Central memory CD8-positive, alpha-beta T cell (primary cell): ENCODE data around the gene PIGW.

Experiments
- ATAC-seq: fragments of 150-1000 bp; cut with Tn5 transposase; replicated peaks from 2 replicates; pipeline ENCODE4 v1.10.0; 2022; ENCODE audit warnings: mild to moderate bottlenecking, moderate FRiP score, moderate number of reproducible peaks; ENCODE audit not compliant: poor library complexity, severe bottlenecking; ENCODE audit errors: extremely low read depth
- DNase-seq, 2 donors: peaks; one replicate each; pipeline ENCODE4 v3.0.0; 2021; ENCODE audit warnings: low spot score in 2 of 2
- H3K27ac Mint-ChIP-seq: one replicate; pipeline ENCODE4 v1.8.0; 2022; ENCODE audit warnings: low read depth, mild to moderate bottlenecking, moderate library complexity, mixed read lengths
- H3K27me3 Mint-ChIP-seq: one replicate; pipeline ENCODE4 v1.8.0; 2022; ENCODE audit warnings: mixed read lengths
- H3K36me3 Mint-ChIP-seq: one replicate; pipeline ENCODE4 v1.8.0; 2022; ENCODE audit warnings: mild to moderate bottlenecking, moderate library complexity, mixed read lengths; ENCODE audit not compliant: insufficient read depth
- H3K4me1 Mint-ChIP-seq: one replicate; pipeline ENCODE4 v1.8.0; 2022; ENCODE audit warnings: mixed read lengths
- H3K4me3 Mint-ChIP-seq: one replicate; pipeline ENCODE4 v1.8.0; 2022; ENCODE audit warnings: mild to moderate bottlenecking, moderate library complexity, mixed read lengths
- H3K9me3 Mint-ChIP-seq: one replicate; pipeline ENCODE4 v1.8.0; 2022; ENCODE audit warnings: mixed read lengths

Gene PIGW

GRCh38 chr17:36514856-36515255, 19.9 kb upstream of the PIGW start:
- no peak for ATAC-seq

GRCh38 chr17:36515837-36516236, 18.9 kb upstream of the PIGW start:
- Mint-ChIP-seq H3K9me3 (no peaks in the 10 kb centered on the region), H3K4me3 (no peak overlapping the region), H3K27ac (no peak overlapping the region), H3K4me1 (no peaks in the 10 kb centered on the region), H3K36me3 (peaks cover 16% of the 10 kb centered on the region), H3K27me3 (no peaks in the 10 kb centered on the region)
- no peak for ATAC-seq
- no peak for DNase-seq

More at GRCh38 chr17:36514856-36515255, 19.9 kb upstream of the PIGW start:
- H3K27me3 Mint-ChIP-seq, result no peaks in the 10 kb centered on the region
- no peaks in the 10 kb centered on the region for H3K9me3 Mint-ChIP-seq
- H3K4me3 Mint-ChIP-seq, result no peak overlapping the region
- no peak for DNase-seq
- H3K36me3 Mint-ChIP-seq, result peaks cover 13% of the 10 kb centered on the region
- H3K4me1 Mint-ChIP-seq, result no peaks in the 10 kb centered on the region
- H3K27ac Mint-ChIP-seq, result no peak overlapping the region

- DNase-seq, result no peak
- Mint-ChIP-seq H3K36me3 (peaks cover 28% of the 10 kb centered on the region), H3K27me3 (no peaks in the 10 kb centered on the region), H3K4me1 (peaks cover 20% of the 10 kb centered on the region), H3K27ac (no peak overlapping the region), H3K4me3 (no peak overlapping the region), H3K9me3 (no peaks in the 10 kb centered on the region)
- ATAC-seq, result no peak
Observed at GRCh38 chr17:36523113-36523512, 11.7 kb upstream of the PIGW start.

- H3K27me3 Mint-ChIP-seq, result no peaks in the 10 kb centered on the region
- H3K36me3 Mint-ChIP-seq, result peaks cover 26% of the 10 kb centered on the region
- no peaks in the 10 kb centered on the region for H3K9me3 Mint-ChIP-seq
- ATAC-seq, result no peak
- peaks cover 20% of the 10 kb centered on the region for H3K4me1 Mint-ChIP-seq
- H3K4me3 Mint-ChIP-seq, result no peak overlapping the region
- DNase-seq, result no peak
- H3K27ac Mint-ChIP-seq, result no peak overlapping the region
Observed at GRCh38 chr17:36524428-36524876, 10.3 kb upstream of the PIGW start.

- Mint-ChIP-seq H3K9me3 (no peaks in the 10 kb centered on the region), H3K4me1 (peaks cover 20% of the 10 kb centered on the region), H3K27me3 (no peaks in the 10 kb centered on the region), H3K36me3 (peaks cover 23% of the 10 kb centered on the region), H3K4me3 (no peak overlapping the region), H3K27ac (no peak overlapping the region)
- ATAC-seq (no peak), DNase-seq (no peak)
Observed at GRCh38 chr17:36525113-36525512, 9.7 kb upstream of the PIGW start.

- Mint-ChIP-seq H3K4me1 (peaks cover 20% of the 10 kb centered on the region), H3K36me3 (peaks cover 20% of the 10 kb centered on the region), H3K27me3 (no peaks in the 10 kb centered on the region), H3K27ac (no peak overlapping the region), H3K9me3 (no peaks in the 10 kb centered on the region), H3K4me3 (no peak overlapping the region)
- DNase-seq, result peak in 1 of 2 donors; percentile 8
- ATAC-seq, result no peak
Observed at GRCh38 chr17:36525888-36526287, 8.9 kb upstream of the PIGW start.

GRCh38 chr17:36527621-36528250, 7.1 kb upstream of the PIGW start:
- ATAC-seq (no peak), DNase-seq (no peak)
- Mint-ChIP-seq H3K27me3 (no peaks in the 10 kb centered on the region), H3K4me1 (peaks cover 24% of the 10 kb centered on the region), H3K9me3 (no peaks in the 10 kb centered on the region), H3K36me3 (peaks cover 13% of the 10 kb centered on the region), H3K27ac (no peak overlapping the region), H3K4me3 (no peak overlapping the region)

GRCh38 chr17:36529121-36529520, 5.7 kb upstream of the PIGW start:
- ATAC-seq, result no peak
- no peaks in the 10 kb centered on the region for H3K9me3 Mint-ChIP-seq
- H3K4me1 Mint-ChIP-seq, result peaks cover 27% of the 10 kb centered on the region
- H3K36me3 Mint-ChIP-seq, result peaks cover 15% of the 10 kb centered on the region
- no peak for DNase-seq
- no peaks in the 10 kb centered on the region for H3K27me3 Mint-ChIP-seq
- H3K4me3 Mint-ChIP-seq, result no peak overlapping the region
- no peak overlapping the region for H3K27ac Mint-ChIP-seq

- H3K4me1 Mint-ChIP-seq, result peaks cover 26% of the 10 kb centered on the region
- H3K27ac Mint-ChIP-seq, result no peak overlapping the region
- DNase-seq (no peak), ATAC-seq (no peak)
- H3K27me3 Mint-ChIP-seq, result no peaks in the 10 kb centered on the region
- H3K36me3 Mint-ChIP-seq, result peaks cover 22% of the 10 kb centered on the region
- H3K9me3 Mint-ChIP-seq, result no peaks in the 10 kb centered on the region
- H3K4me3 Mint-ChIP-seq, result no peak overlapping the region
Observed at GRCh38 chr17:36532435-36532975, 2.3 kb upstream of the PIGW start.

- H3K4me3 Mint-ChIP-seq, result peak overlapping the region; percentile 99
- ATAC-seq, result peak; percentile 19
- H3K4me1 Mint-ChIP-seq, result peaks cover 26% of the 10 kb centered on the region
- peak; percentile 25 to 33 for DNase-seq
- H3K27ac Mint-ChIP-seq, result peak overlapping the region; percentile 96
- no peaks in the 10 kb centered on the region for H3K9me3 Mint-ChIP-seq
- no peaks in the 10 kb centered on the region for H3K27me3 Mint-ChIP-seq
- H3K36me3 Mint-ChIP-seq, result peaks cover 22% of the 10 kb centered on the region
Observed at GRCh38 chr17:36533935-36534839, 600 bp upstream of the PIGW start.

- Mint-ChIP-seq H3K4me1 (peaks cover 30% of the 10 kb centered on the region), H3K9me3 (no peaks in the 10 kb centered on the region), H3K27ac (peak overlapping the region; percentile 96), H3K4me3 (peak overlapping the region; percentile 99), H3K36me3 (peaks cover 22% of the 10 kb centered on the region), H3K27me3 (no peaks in the 10 kb centered on the region)
- DNase-seq, result no peak
- ATAC-seq, result peak; percentile 44
Observed at GRCh38 chr17:36535669-36536081, 888 bp downstream of the PIGW start.

- H3K27me3 Mint-ChIP-seq, result no peaks in the 10 kb centered on the region
- no peaks in the 10 kb centered on the region for H3K9me3 Mint-ChIP-seq
- DNase-seq, result no peak
- peaks cover 27% of the 10 kb centered on the region for H3K36me3 Mint-ChIP-seq
- H3K4me3 Mint-ChIP-seq, result no peak overlapping the region
- no peak overlapping the region for H3K27ac Mint-ChIP-seq
- H3K4me1 Mint-ChIP-seq, result peaks cover 17% of the 10 kb centered on the region
- no peak for ATAC-seq
Observed at GRCh38 chr17:36540696-36541095, 5.9 kb downstream of the PIGW start.
